Thyroid gland (tissue), 4 donors: ENCODE results near the gene PCP2.

Experiments
- POLR2A ChIP-seq, 2 donors: fragments of 450-650 bp; IDR thresholded peaks; one replicate each; pipeline ENCODE4 v1.6.1; 2017; ENCODE audit warnings: antibody characterized with exemption in 2 of 2, mild to moderate bottlenecking in 2 of 2, moderate library complexity in 1 of 2
- TF ChIP-seq, protein P1 (sequence below), 6 experiments: fragments of 200-600 bp in 3 of 6; fragments of 450-650 bp in 3 of 6; sonication (generic) in 3 of 6; IDR thresholded peaks; one replicate each; pipeline ENCODE4 v1.5.1; 2016 to 2019; ENCODE audit warnings: antibody characterized with exemption in 6 of 6, mild to moderate bottlenecking in 2 of 6, inconsistent platforms in 1 of 6, moderate library complexity in 1 of 6

DNA sequence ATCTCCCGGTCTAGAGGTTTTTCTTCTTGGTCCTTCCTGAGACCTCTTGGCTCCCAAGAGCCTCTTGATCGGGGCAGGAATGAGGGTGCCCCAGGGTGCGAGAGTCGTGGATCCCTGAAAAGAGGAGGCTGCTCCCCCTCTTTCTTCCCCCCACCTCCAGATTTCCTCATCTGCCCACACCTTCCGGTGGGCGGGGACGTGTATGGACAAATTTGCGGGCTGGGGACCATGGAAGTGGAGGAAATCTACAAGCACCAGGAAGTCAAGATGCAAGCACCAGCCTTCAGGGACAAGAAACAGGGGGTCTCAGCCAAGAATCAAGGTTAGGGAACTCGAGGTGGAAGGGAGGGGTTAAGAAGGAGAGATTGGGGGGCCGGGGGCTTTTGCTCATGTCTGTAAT lies 43.3 kb upstream of the PCP2 start, which contains the start of gene MCEMP1:
- TF ChIP-seq, protein P1, sequence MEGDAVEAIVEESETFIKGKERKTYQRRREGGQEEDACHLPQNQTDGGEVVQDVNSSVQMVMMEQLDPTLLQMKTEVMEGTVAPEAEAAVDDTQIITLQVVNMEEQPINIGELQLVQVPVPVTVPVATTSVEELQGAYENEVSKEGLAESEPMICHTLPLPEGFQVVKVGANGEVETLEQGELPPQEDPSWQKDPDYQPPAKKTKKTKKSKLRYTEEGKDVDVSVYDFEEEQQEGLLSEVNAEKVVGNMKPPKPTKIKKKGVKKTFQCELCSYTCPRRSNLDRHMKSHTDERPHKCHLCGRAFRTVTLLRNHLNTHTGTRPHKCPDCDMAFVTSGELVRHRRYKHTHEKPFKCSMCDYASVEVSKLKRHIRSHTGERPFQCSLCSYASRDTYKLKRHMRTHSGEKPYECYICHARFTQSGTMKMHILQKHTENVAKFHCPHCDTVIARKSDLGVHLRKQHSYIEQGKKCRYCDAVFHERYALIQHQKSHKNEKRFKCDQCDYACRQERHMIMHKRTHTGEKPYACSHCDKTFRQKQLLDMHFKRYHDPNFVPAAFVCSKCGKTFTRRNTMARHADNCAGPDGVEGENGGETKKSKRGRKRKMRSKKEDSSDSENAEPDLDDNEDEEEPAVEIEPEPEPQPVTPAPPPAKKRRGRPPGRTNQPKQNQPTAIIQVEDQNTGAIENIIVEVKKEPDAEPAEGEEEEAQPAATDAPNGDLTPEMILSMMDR (IDR thresholded peaks at IDR 0.05), result no peak
- TF ChIP-seq POLR2A (IDR thresholded peaks at IDR 0.05), result no peak
